Progenitor cell of endocrine pancreas (in vitro differentiated cells): ENCODE results near the gene DUSP23. TPM values are rescaled to one million over a fixed set of nuclear protein-coding genes. Genes with fewer than 3 reads are reported as not detected.
A peak's percentile ranks its signal among the peaks of the same experiment; 100 is the strongest.

Source experiments
- DNase-seq: peaks from one replicate; pipeline ENCODE4 v3.0.0; 2021; ENCODE audit warnings: low spot score; ENCODE audit not compliant: unreplicated experiment
- H3K27ac Mint-ChIP-seq: 2 replicates; pipeline ENCODE4 v1.8.0; 2021; ENCODE audit warnings: mild to moderate bottlenecking, moderate library complexity, mixed read lengths
- H3K27me3 Mint-ChIP-seq: 2 replicates; pipeline ENCODE4 v1.8.0; 2021; ENCODE audit warnings: mixed read lengths
- H3K36me3 Mint-ChIP-seq: 2 replicates; pipeline ENCODE4 v1.8.0; 2022; ENCODE audit warnings: mixed read lengths; ENCODE audit not compliant: insufficient read depth
- H3K4me1 Mint-ChIP-seq: 2 replicates; pipeline ENCODE4 v1.8.0; 2021; ENCODE audit warnings: low read depth, mixed read lengths
- H3K4me3 Mint-ChIP-seq: 2 replicates; pipeline ENCODE4 v1.8.0; 2021; ENCODE audit warnings: low read depth, mild to moderate bottlenecking, moderate library complexity, mixed read lengths
- H3K9me3 Mint-ChIP-seq: 2 replicates; pipeline ENCODE4 v1.8.0; 2021; ENCODE audit warnings: low read depth, mixed read lengths
- total RNA-seq: library from RNA; stranded (reverse); gene quantifications from 2 replicates; pipeline ENCODE4 v1.2.1, GENCODE V29; 2021
- TF ChIP-seq, protein P1 (sequence below): fragments of 200-600 bp; sonication (generic); IDR thresholded peaks from one replicate; pipeline ENCODE4 v1.5.0; 2021; ENCODE audit warnings: antibody characterized with exemption, mild to moderate bottlenecking; ENCODE audit not compliant: unreplicated experiment

DUSP23 gene
- total RNA-seq, 1 donor from 2014 or later = 16.9 TPM

DNA sequence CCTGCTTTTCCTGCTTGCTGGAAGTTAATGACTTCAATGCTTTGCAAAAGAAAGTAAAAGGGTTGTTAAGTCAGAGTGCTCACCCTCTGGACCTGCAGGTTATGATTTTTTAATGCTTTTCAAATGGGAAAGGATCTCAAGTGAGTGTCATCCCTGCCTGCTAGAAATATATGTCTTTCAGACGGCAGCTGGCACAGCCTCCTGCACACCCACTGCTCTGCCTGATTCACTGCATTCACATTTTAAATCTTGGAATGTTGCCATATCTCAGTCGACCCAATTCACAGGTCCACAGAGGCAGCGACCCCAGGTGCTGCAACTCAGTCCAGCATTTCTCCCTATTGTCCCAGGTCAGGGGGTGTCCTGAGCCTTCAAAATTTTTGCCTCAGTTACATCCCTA is 10.7 kb downstream of the DUSP23 start:
- DNase-seq = no peak
- Mint-ChIP-seq H3K27ac (no peak overlapping the region), H3K4me3 (no peak overlapping the region), H3K27me3 (peaks cover 14% of the 10 kb centered on the region), H3K36me3 (no peaks in the 10 kb centered on the region), H3K9me3 (no peaks in the 10 kb centered on the region), H3K4me1 (peaks cover 7% of the 10 kb centered on the region)
- TF ChIP-seq, protein P1, sequence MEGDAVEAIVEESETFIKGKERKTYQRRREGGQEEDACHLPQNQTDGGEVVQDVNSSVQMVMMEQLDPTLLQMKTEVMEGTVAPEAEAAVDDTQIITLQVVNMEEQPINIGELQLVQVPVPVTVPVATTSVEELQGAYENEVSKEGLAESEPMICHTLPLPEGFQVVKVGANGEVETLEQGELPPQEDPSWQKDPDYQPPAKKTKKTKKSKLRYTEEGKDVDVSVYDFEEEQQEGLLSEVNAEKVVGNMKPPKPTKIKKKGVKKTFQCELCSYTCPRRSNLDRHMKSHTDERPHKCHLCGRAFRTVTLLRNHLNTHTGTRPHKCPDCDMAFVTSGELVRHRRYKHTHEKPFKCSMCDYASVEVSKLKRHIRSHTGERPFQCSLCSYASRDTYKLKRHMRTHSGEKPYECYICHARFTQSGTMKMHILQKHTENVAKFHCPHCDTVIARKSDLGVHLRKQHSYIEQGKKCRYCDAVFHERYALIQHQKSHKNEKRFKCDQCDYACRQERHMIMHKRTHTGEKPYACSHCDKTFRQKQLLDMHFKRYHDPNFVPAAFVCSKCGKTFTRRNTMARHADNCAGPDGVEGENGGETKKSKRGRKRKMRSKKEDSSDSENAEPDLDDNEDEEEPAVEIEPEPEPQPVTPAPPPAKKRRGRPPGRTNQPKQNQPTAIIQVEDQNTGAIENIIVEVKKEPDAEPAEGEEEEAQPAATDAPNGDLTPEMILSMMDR = no peak

DNA sequence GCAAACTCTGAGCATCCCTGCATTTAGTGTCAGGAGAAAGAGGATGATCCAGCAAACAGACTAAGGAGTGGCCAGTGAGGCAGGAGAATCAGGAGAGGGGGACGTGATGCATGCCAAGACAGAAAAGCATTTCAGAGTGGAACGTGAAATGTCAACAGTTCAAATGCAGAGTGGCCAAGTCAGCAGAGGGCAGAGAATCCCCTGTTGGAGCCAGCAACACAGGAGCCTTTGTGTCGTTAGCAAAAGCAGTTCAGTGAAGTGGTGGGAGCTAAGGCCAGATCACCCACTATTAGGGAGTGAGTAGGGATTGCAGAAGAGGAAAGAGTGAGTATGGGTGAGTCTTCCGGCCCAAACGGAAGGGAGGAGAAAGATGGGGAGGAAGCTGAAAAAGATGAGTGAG is 14.8 kb downstream of the DUSP23 start:
- no peak overlapping the region for H3K4me3 Mint-ChIP-seq
- TF ChIP-seq, protein P1 = no peak
- H3K27me3 Mint-ChIP-seq = peaks cover 34% of the 10 kb centered on the region
- H3K36me3 Mint-ChIP-seq = no peaks in the 10 kb centered on the region
- no peaks in the 10 kb centered on the region for H3K9me3 Mint-ChIP-seq
- DNase-seq = no peak
- H3K27ac Mint-ChIP-seq = no peak overlapping the region
- peaks cover 7% of the 10 kb centered on the region for H3K4me1 Mint-ChIP-seq

DNA sequence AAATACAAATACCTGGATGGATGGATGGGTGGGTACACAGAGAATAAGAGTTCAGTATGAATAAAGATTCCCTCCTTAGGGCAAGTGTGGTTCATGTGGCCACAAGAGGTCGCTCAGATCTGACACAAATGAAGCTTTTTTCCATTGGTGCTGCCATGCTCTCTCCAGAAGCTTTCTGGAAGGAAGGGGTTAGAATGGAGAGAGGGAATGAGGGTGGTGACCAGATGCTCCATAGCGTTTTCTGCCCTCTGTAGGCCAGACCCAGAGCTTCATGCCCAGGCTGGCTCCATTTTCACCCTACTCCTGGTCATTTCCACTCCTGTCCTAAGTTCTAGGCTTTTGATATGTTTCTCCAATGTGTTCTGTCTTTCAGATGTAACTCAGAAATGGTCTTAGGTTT is 18.1 kb downstream of the DUSP23 start:
- H3K27me3 Mint-ChIP-seq = peaks cover 49% of the 10 kb centered on the region
- peak; percentile 27 for DNase-seq

DNA sequence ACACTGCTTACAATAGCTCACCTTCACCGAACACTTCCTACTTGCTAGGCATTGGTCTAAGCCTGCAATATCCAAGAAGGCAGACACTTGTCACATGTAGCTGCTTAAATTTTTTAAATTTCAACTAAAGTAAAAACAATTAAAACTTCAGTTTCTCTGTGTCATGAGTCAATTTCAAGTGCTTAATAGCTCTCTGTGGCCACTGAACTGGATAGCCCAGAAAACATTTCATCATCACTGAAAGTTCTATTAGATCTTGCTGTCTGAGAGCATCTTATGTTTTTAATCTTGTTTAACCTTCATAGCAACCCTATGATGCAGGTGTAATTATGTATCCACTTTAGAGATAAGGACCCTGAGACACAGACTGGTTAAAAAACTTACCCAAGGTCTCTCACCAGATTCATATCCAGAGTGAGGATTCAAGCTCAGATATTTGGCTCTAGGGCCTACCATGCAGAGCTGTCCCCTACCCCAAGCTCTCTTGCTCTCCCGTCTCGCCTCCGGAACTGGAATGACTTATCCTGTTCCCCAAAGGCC is 18.8 kb downstream of the DUSP23 start:
- no peaks in the 10 kb centered on the region for H3K4me1 Mint-ChIP-seq
- TF ChIP-seq, protein P1 = no peak
- H3K4me3 Mint-ChIP-seq = no peak overlapping the region
- H3K36me3 Mint-ChIP-seq = no peaks in the 10 kb centered on the region
- no peak for DNase-seq
- H3K27ac Mint-ChIP-seq = no peak overlapping the region
- no peaks in the 10 kb centered on the region for H3K9me3 Mint-ChIP-seq
- H3K27me3 Mint-ChIP-seq = peaks cover 54% of the 10 kb centered on the region

More for the DNA sequence above, 18.1 kb downstream of the DUSP23 start:
- Mint-ChIP-seq H3K4me3 (no peak overlapping the region), H3K4me1 (no peaks in the 10 kb centered on the region), H3K36me3 (no peaks in the 10 kb centered on the region), H3K27ac (no peak overlapping the region), H3K9me3 (no peaks in the 10 kb centered on the region)
- TF ChIP-seq, protein P1 = peak; percentile 75

DNA sequence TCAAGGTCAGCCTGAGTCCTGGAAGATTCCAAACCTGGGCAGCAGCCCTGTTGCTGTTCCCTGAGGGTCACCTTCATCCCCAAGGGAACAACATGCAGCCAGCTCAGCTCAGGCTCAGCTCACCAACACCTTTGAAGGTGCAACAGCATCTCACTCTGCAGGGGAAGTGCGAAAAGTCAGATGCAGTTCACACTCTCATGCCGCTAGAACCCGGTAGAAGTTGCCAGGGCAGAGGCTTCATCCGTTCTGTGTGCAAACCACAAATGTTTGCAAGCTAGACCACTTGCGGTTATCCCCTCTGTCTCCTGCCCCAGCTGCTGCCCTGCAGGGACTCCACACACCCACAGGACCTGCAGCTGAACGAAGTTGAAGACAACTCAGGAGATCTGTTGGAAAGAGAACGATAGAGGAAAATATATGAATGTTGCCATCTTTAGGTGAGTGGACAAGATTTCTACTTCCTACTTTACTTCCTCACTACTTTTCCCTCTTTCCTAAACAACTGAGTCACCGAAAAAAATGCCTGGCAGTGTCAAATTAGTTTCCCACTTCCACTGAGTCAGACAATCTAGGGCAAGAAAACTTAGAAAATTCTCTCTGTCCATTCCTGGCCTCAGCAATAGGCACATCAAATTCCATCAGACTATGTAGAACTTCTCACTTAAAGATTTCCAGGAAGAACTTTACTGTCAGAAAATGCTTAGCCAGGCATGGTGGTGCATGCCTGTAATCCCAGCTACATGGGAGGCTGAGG is 19.6 kb downstream of the DUSP23 start:
- Mint-ChIP-seq H3K9me3 (no peaks in the 10 kb centered on the region), H3K36me3 (no peaks in the 10 kb centered on the region), H3K4me3 (no peak overlapping the region), H3K27ac (no peak overlapping the region), H3K4me1 (no peaks in the 10 kb centered on the region), H3K27me3 (peaks cover 60% of the 10 kb centered on the region)
- TF ChIP-seq, protein P1 = no peak
- no peak for DNase-seq
